GM18870 (cell line): ENCODE measurements around the gene GP1BA.

Experiments used
- ATAC-seq: cut with Tn5 transposase; IDR thresholded peaks from one replicate; pipeline ENCODE4 v1.9.1; 2021; ENCODE audit warnings: moderate library complexity; ENCODE audit not compliant: unreplicated experiment

GP1BA gene

GRCh38 chr17:4931963-4932362, at the start of gene GP1BA:
TSS of gene GP1BA (plus strand) at chr17:4932277. CDS start at chr17:4932605, 328 bp downstream.
- ATAC-seq = no peak

- ATAC-seq = no peak
These were observed 47.6 kb upstream of the GP1BA start for GRCh38 chr17:4884489-4884888.

GRCh38 chr17:4886830-4887229, 45.2 kb upstream of the GP1BA start:
- no peak for ATAC-seq

GRCh38 chr17:4887581-4887980, 44.5 kb upstream of the GP1BA start:
- no peak for ATAC-seq

- ATAC-seq = no peak
These were observed 40.4 kb upstream of the GP1BA start for GRCh38 chr17:4891411-4892410.

- no peak for ATAC-seq
These were observed 39.4 kb upstream of the GP1BA start for GRCh38 chr17:4892499-4893221.

- no peak for ATAC-seq
These were observed 38.8 kb upstream of the GP1BA start for GRCh38 chr17:4893272-4893671.

GRCh38 chr17:4893721-4894560, 38.1 kb upstream of the GP1BA start:
- no peak for ATAC-seq

GRCh38 chr17:4895121-4895520, 37.0 kb upstream of the GP1BA start:
- ATAC-seq = no peak

GRCh38 chr17:4895657-4896331, 36.3 kb upstream of the GP1BA start:
- no peak for ATAC-seq

- ATAC-seq = no peak
These were observed 35.5 kb upstream of the GP1BA start for GRCh38 chr17:4896332-4897197.

GRCh38 chr17:4897198-4897687, 34.8 kb upstream of the GP1BA start:
- no peak for ATAC-seq

GRCh38 chr17:4897785-4898184, 34.3 kb upstream of the GP1BA start:
- ATAC-seq = no peak

GRCh38 chr17:4898351-4898750, 33.7 kb upstream of the GP1BA start:
- ATAC-seq = no peak

GRCh38 chr17:4898927-4899326, 33.1 kb upstream of the GP1BA start:
- no peak for ATAC-seq

GRCh38 chr17:4899341-4900230, 32.5 kb upstream of the GP1BA start, which contains the start of gene C17orf107:
TSS of gene C17orf107 (plus strand) at chr17:4899536. CDS start at chr17:4899763, 227 bp downstream.
- ATAC-seq = no peak

GRCh38 chr17:4900231-4901107, 31.6 kb upstream of the GP1BA start:
- no peak for ATAC-seq
